HG03342 (cell line): Measurements from ENCODE around the gene L3HYPDH.

Source experiments
- ATAC-seq: cut with Tn5 transposase; IDR thresholded peaks from one replicate; pipeline ENCODE4 v1.9.1; 2021; ENCODE audit warnings: mild to moderate bottlenecking, moderate library complexity; ENCODE audit not compliant: unreplicated experiment

L3HYPDH gene

DNA sequence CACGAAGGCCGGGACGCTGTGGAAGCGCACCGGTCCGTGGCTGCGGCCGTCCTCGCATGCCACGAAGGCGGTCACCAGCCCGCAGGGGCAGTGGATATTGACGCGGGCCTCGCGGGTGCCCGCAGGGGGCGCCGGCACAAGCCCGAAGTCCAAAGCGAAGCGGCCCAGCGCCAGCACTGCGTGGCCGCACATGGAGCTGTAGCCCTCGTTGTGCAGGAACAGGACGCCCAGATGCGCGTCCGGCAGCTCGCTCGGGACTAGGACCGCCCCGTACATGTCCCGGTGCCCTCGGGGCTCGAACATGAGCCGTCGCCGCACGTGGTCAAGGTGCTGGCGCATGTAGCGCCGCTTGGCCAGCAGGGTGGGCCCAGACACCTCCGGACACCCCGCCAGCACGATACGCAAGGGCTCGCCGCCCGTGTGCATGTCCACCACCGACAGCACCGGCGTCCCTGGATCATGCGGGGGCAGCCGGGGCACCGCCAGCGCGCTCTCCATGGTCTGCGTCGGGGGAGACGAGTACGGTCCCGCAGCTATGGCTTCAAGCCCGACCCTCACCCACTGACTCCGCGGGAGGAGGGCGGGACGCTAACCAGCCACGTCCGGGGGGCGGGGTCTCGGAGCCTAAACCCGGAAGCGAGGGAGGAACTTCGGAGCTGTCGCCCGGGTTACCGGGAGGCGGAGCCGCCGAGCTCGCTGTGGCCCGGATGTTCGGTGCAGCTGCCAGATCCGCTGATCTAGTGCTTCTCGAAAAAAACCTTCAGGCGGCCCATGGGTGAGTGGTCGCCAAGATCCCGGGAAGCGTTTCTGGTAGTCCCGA lies at the start of gene L3HYPDH, which contains the start of gene JKAMP:
TSS of gene L3HYPDH (minus strand) at position 590 of the 820 bp plus-strand sequence. CDS start at position 498, 92 bp downstream.
TSS of gene JKAMP (plus strand) at position 699 of the 820 bp plus-strand sequence. CDS start at position 772, 73 bp downstream.
- peak; percentile 89 for ATAC-seq

DNA sequence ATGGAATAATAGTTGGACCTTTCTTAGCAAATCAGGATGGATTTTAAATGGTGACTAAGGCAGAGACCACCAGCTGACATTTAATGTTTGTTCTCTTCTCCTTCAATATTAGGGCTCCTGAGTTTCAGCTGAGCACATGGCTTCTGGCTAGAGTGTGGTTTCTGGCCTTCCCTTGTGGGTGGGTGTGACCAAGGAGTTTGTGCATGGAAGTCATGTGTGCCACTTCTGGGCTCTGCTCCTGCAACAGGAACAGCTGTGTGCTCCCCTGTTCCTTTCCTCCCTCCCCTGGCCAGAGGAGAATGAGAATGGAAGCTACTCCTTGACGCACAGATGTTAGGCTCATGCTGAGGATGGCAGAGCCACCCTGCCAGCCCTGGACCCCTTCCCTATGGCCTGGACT lies 48.2 kb upstream of the L3HYPDH start:
- no peak for ATAC-seq

DNA sequence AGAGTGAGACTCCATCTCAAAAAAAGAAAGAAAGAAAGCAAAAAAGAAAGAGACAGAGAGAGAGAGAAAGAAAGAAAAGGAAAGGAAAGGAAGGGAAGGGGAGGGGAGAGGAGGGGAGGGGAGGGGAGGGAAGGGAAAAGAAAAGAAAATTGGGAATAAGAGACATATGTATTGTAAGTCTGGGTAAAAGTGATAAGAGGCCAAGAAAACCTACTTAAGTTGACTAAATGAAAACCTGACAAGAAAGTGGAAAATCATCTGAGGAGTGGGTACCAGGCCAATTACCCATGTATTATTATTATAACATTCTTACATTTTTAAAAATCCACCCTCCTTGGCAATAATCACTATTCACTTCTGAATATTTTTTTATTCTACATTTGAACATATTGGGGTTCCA lies 46.1 kb upstream of the L3HYPDH start:
- no peak for ATAC-seq

DNA sequence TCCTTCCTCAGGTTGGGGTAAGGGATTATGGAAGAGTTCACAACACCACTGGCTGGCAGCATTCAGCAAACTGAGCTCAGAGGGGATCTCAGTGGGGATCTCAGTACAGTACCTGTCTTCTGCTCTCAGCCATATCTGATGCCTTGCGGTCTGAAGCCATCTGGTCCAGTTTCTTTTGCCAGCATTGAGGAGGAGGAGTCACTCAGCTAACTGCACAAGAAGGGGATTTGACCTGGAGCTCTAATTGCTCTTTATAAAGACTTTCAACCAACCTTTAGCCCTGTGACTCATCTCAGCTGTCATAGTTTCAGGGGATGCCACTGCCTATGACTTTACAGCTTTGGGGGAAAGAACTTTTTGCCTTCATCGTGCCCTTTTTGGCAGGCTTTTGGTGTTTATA lies 45.0 kb upstream of the L3HYPDH start:
- ATAC-seq = no peak

DNA sequence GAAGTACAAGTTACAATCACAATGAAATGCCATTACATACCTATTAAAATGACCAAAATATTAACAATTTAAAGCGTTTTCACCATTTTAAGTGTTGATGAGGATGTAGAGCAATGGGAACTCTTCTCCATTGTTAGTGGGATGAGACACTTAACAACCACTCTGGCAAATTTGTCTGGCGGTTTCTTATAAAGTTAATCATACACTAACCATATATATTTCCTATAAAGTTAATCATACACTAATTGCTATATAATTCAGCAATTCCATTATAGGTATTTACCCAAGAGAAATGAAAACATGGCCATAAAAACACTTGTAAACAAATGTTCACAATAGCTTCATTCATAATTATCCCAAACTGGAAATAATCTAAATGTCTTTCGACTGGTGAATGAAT lies 36.0 kb upstream of the L3HYPDH start:
- no peak for ATAC-seq

DNA sequence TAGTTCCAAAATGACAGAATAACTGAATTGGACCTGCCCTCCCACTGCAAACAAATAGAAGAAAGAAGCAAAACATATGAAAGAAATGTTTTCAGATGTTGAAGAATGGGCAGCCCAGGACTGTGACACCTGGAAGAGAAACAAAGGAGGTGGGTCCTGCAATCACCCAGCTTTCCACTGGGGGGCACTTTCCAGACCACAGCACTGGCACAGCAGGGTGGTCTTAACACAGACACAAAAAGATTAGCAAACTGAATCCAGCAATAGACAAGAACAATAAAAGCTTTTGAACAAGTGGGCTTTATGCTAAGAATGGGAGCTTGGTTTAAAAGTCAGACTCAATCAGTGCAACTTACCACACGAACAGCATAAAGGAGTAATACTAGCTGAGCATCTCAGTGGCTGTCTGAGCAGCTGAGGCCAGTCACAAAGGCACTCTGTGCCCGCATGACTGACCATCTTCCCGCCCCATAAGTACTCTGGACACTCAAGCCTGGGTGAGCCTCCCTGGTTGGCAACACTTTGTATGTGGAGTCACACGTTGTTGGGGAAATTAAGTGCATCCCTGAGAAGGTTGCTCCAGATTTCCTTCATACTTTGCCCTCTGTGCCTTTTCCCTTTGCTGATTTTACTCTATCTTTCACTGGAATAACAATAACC lies 27.8 kb upstream of the L3HYPDH start:
- no peak for ATAC-seq

DNA sequence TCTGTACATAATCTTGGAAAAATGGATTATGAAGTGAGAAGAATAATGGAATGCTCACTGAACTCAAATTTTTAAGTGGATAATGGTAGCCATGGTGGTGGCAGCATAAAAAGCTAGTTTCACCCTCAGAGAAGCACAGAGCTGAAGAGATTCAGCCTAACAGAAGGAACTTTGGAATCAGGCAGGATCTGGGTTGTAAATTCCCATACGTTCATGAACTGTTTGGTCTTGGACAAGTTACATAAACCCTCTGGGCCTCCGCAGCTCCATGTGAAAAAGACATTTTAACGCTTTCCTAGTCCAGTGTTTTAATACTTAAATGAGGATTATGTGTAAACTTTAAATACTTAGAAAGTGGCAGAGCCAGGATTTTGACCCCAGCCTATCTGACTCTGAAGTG lies 26.8 kb upstream of the L3HYPDH start:
- no peak for ATAC-seq

DNA sequence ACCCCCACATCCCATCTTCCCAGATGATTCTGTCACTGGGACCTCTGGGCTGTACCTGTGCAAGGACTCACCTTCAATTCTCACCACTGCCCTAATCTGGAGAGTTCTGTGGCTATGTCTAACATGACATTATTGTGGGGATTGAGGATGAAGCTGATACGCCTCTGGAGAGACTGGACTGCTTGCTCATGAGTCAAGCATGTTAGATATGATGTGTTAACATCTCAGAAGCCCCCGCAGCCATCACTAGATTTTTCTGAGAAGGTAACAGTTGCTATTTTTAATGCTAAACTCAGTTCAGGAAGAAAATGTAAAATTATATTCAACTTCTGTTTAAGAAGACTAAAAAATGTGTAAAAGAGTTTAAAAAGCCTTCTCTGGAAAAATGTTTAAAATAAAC lies 25.8 kb upstream of the L3HYPDH start:
- no peak for ATAC-seq

DNA sequence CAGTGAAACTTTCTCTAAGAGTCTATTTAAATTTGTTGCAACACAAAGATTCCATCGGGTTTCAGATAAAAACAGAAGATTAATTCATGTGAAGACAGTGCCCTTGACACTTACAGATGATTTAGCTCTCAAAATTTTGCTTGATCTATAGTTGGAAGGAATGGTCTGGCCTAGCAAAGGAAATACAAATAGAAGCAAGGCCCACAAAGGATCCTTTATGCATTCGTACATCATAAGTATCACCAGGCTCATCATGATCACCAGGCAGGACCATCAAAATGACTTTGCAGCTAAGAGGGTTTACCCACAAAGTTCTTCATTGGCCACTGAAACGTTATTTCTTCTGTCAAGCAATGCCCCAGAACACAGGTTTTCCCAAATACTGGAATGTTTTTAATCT lies 24.9 kb upstream of the L3HYPDH start:
- no peak for ATAC-seq

DNA sequence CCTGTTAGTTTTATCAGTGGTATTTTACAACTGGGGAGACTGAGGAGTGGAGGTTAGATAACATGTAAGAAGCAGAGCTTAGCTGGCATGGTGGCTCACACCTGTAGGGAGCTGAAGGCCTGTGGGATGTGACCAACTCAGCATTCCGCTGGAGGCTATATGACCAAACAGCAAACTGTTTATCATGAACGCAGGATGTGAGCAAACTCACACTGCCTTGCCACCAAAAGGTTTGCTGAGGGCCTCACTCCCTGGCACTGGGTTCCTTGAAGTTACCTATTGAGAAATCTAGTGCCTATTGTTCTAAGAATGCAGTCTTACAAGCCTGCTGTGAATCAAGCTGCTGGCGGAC lies 23.5 kb upstream of the L3HYPDH start:
- ATAC-seq = no peak

DNA sequence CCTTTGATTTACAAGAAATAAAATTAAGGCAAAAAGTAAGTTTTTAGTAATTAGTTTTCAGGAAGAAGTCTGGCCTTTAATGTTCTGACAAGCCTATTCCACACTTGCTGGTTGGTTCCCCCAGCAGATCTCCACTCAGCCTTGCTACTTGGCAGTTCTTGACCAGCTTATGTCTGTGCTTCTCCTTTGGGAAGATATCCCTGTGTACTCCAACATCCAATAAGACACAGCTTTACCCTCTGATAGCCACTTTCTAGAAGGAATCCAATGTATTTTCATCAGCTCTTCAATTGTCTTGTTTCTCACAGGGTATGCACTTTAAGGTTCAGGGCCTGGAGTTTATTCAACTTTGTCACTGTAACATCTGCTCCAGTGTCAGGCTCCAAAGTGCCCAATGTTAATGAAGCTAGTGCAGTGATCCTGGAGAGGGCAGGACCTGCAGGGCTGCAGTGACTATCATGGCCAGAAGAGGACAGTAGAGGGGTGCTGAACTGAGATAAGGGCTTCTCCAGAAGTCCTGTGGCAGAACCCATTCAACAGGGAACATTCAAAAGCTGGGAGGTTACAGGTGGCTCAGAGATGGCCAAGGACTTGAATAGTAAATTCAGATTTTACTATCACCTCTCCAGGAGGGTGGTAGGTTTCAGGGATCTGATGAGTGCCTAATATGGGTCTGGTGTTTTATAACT lies 23.0 kb upstream of the L3HYPDH start:
- ATAC-seq = peak; percentile 86

DNA sequence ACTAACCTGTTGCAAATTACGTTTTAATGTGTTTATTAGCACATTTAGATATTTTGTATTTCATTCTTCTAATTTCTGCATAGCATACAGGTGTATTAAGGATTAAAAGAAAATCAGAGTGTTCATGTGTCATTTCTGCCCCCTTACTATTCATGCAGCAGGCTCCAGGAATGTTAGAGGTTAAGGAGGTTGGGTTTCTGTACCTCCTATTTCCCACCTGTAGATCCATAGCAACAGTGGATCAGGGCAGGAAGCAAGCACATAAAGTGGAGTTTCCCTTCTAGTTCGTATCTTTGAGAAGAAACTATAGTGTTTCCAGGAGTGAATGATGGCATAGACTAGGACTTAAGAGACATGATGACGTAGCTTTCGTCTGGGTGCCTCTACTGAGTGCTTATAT lies 19.0 kb upstream of the L3HYPDH start:
- no peak for ATAC-seq

DNA sequence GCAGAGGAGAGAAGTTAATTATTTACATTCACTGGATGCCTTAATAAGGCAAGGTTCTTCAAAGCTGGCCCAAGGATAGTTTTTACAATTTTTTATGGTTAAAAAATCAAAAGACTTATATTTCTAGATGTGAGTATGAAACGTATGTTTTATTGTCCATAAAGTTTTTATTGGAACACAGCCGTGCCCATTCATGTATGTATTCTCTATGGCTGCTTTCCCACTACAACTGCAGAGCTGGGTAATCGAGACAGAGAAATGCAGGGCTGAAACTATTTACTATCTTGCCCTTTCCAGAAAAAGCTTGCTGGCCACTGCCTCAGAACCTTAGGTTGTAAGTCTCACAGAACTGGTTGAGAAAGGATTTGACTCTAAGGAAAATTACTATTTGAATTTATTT lies 16.5 kb upstream of the L3HYPDH start:
- ATAC-seq = no peak

DNA sequence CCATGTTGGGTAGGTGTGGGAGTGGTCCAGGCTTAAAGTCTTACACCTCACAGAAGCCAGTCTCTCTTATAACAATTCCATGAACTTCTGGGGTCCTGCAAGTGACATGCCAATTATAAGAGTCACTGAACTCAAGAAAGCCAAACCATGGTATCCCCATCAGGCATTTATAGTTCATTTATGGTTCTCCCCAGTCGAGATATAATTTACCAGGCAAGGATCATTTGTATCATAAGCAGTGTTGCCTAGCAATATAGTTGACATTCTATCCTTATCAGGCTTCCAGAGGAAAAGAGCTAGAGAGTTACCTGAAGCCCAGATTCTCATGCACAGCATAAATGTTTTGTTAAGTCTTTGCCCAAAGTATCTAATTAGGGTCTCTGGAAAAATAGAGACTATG lies 8.2 kb upstream of the L3HYPDH start:
- ATAC-seq = no peak

DNA sequence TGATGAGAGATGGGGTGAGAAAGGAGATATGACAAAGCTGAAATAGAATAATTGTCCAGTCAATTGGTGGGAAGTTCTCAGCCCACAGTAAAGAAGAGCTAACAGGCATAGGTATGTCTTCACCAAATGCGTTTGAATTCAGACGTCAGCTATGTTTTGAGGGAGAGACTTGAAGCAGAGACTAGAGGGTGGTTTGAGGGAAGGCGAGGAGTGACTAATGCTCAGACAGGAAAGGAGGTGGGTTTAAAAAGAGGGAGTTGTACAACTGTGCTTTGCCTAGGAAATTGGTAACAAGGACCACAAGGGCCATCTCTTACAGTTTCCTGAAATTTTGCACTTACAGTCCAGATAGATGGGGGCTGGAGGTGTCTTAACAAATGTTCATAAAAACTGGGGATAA lies 6.5 kb upstream of the L3HYPDH start:
- ATAC-seq = no peak

DNA sequence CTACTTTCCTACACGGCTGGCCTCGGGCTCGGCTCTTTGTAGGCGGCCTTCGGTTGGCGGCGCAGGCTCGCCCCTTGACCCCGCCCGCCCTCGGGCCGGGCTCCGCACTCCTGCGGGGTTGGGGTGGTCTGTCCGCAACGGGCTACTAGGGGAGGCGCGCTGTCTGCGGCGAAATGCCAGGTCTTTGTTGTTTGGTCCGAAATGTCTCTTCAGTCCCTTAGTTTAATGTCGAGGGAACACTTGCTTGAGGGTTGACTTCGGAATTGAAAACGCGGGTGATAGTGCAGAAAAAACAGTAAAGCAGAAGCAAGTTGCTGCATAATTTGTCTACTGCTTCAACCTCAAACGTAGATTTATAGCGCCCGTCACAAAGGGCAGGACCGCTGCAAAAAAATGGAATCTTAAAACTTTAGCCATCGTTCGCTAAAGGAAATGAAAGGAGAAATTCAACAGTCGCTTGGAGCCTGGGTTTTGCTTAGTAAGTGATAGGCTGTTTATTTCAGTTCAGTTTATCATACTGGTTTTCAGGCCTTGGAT lies 499 bp upstream of the L3HYPDH start:
- ATAC-seq = peak; percentile 46

DNA sequence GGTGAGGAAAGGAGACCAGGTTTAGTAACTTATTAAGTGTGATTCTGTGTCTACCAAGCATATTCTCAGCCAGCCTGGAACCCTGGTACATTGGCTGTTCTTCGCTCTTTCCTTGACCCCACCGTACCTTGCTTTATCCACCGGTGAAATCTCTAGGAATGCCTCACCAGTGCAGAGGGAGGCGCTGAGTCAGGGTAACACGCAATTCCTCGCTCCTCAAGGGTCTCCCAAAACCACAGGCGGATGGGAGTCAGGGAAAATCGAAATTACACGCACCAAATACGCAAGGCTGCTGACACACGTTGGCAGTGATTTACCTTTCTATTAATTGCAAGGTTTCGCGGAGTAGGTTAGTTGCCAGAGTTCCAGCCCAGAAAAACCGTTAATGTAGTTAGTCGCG lies 845 bp downstream of the L3HYPDH start:
- ATAC-seq = no peak

DNA sequence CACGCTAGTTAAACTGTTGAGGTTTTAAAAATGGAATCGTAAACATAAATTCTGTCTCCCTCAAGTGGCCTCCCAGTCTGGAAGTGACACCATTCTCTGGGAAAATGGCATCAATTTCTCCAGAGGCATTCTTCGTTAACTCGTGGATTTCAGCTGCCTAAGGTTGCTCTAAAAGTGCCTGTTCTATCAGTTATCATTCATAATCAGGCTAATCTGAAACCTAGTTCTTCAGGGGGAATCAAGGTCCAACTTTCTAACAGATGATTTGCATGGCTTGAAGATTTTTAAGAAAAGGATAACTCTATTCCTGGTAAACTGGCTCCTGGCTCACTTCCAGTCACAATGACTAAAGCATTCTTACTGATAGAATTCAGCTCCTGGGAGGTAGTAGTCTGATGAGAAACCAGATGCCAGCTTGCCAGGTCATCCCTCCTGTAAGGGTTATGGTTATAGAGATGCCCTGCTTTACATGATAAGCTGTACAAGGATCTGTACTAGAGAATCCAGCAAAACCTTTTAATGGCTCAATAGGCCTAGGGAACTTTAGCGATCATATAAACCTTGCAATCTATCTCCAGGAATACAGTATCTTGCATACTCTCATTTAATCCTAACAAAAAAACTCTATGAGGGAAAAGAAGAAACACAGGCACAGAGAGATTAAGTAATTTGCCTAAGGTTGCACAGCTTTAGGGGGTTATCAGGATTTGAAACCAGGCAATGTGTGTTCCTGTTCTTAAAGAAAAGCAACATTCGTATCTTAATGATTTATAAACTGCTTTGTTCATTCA lies 1.5 kb downstream of the L3HYPDH start:
- ATAC-seq = no peak

DNA sequence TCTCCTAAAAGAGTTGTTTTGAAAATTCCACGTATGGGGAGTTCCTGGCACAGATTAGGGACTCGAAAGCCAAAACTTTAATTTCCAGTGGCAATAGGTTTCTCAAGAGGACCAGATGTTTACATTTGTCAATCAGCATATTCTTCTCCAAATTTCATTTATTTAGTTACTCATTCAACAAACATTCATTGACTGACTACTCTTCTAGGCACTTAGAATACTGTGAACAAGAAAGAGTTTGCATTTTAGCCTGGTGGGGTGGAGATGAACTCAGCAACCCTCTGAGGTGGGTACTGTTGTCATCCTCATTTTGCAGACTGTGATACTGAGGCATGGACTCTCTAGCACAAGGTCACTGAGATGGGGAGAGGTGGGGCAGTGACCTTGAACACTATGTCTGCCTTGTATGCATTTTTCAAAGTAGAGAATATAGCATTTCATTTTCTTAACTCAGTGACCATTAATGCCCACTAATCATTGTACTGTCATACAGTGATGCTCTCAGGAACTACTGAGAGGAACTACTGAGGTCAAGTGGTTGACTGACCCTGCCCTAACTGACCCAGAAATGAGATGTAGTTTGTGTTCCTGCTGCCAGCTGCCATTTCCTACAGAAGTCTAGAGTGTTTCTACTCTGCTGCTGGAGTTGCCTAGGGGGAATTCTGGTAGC lies 2.2 kb downstream of the L3HYPDH start:
- no peak for ATAC-seq

DNA sequence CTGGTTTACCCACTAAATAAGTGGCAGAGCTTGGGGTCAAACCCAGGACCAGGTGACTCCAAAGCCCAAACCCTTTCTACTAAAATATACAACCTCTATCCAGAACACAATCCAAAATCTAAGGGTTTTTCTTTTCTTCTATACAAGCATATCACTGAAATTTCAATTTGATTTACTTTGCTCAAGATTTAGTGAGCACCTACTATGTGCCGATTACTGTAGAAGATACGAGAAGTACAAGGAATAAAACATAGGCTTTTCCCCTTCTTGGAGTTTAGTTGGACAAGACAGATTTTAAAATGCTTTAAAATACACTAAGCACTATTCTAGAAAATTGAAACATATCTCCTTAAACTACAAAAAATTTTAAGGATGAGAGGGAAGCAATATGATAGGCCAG lies 2.8 kb downstream of the L3HYPDH start:
- no peak for ATAC-seq
